NT2/D1 (cell line): ENCODE data around the gene NPY4R.
"Not testable (repeated sequence)": the region's sequence is repeated elsewhere in the genome, so short reads cannot be mapped to it uniquely, and the experiment has no call there.

ENCODE experiments used
- YY1 ChIP-seq: IDR thresholded peaks from 2 replicates; pipeline ENCODE4 v1.6.1; 2011; ENCODE audit not compliant: insufficient read length, insufficient read depth
- ZNF274 ChIP-seq: IDR thresholded peaks from 2 replicates; pipeline ENCODE4 v1.6.1; 2011; ENCODE audit warnings: mild to moderate bottlenecking, low read depth, low read length

DNA sequence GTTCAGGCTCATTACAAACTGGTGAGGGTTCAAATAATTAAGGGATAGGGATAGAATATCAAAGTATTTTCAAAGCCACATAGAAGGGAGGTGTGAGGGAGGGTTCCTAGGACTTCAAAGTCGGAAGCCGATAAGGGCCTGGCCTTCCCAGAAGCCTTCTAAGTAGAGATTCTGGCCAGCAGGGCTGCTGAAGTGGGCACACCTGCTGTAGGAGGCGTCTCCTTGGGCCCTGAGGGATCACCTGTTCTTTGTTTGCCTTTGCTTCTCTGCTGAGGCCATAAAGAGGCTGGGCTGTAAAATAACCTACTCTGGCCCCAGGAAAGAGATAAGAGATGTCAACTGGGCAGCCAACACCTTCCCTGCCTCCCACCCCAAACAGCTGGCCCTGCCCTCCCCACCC lies 8.0 kb upstream of the NPY4R start:
- TF ChIP-seq ZNF274, YY1: not testable (repeated sequence)
